Cardiac fibroblast (primary cell): ENCODE measurements around the gene HERC2.
"Not testable (repeated sequence)": the region's sequence is repeated elsewhere in the genome, so short reads cannot be mapped to it uniquely, and the experiment has no call there.

Source experiments
- DNase-seq, 2 donors: peaks; one replicate each; pipeline versions ENCODE4 v3.0.0 to v3.0.0-alpha.2; 2010; ENCODE audit warnings: low read depth in 2 of 2
- H3K4me3 ChIP-seq, 2 donors: replicated peaks in 1 of 2; 1 replicate in 1 of 2; 2 replicates in 1 of 2; pipeline ENCODE4 v1.5.1; 2011; ENCODE audit warnings: low read depth in 2 of 2, low read length in 2 of 2, mild to moderate bottlenecking in 2 of 2, moderate library complexity in 1 of 2
- TF ChIP-seq, protein P1 (sequence below): IDR thresholded peaks from one replicate; pipeline ENCODE4 v1.5.1; 2011; ENCODE audit warnings: low read depth, mild to moderate bottlenecking, low read length, inconsistent platforms

HERC2 gene

DNA sequence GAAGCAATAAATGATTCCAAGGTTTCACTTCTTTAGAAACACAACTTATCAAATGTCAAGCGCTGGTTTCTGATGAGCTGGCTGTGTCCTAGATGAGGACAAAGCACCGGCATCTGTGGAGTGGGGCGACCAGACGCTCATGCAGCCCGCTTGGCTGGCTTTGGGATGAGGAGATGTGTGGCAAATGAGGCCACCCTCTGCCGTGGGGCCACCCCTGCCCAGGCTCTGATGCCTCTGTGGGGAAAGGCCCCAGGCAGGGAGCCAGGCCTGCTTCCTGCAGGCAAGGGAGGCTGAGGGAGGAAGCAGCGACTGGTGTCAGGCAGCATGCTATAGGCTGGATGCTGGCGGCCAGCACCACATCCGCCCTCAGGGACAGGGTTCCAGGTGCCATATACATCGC lies 102.9 kb downstream of the HERC2 start:
- H3K4me3 ChIP-seq = no peak overlapping the region
- DNase-seq = no peak
- TF ChIP-seq, protein P1, sequence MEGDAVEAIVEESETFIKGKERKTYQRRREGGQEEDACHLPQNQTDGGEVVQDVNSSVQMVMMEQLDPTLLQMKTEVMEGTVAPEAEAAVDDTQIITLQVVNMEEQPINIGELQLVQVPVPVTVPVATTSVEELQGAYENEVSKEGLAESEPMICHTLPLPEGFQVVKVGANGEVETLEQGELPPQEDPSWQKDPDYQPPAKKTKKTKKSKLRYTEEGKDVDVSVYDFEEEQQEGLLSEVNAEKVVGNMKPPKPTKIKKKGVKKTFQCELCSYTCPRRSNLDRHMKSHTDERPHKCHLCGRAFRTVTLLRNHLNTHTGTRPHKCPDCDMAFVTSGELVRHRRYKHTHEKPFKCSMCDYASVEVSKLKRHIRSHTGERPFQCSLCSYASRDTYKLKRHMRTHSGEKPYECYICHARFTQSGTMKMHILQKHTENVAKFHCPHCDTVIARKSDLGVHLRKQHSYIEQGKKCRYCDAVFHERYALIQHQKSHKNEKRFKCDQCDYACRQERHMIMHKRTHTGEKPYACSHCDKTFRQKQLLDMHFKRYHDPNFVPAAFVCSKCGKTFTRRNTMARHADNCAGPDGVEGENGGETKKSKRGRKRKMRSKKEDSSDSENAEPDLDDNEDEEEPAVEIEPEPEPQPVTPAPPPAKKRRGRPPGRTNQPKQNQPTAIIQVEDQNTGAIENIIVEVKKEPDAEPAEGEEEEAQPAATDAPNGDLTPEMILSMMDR = no peak

DNA sequence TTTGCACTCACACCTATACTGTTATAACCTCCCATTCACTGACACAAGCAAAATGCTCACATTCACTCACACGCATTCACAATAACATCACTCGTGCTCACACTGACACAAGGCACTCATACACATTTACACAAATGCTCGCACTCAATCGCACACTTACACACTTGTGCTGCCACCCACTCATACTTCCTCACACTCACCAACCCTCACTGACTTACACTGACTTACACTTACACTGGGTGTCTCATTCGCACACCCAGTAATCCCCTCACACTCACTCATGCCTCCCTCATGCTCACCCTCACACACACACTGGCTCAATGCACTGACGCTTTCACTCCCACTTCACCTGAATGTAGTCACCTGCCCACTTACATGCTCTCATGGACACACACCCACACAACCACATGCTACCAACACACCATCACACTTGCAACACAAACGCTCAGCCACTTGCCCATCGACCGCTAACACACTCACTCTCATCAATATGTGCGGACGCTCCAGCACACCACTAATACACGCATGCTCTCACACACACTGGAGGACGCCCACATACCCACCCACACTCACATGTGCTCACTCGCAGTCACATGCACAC lies 104.9 kb downstream of the HERC2 start:
- not testable (repeated sequence) for DNase-seq, H3K4me3 ChIP-seq

DNA sequence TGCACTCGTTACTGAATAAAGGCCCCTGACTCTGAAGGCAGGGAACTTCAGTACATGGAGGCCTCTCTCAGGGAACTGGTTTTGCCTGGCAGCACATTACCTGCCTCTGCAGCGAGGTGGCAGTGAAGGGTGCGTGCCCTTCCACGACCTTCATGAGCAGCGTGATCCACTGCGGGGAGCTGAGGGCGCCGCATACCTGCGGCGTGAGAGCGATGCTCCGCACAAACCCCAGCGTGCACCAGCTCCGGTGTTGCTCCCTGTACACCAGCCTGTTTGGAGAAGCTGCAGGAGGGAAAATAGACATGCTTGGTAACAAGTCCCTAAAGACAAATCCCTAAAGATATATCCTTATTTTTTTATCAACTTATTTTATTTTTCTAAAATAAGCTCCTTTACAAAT lies 106.5 kb downstream of the HERC2 start:
- not testable (repeated sequence) for H3K4me3 ChIP-seq

DNA sequence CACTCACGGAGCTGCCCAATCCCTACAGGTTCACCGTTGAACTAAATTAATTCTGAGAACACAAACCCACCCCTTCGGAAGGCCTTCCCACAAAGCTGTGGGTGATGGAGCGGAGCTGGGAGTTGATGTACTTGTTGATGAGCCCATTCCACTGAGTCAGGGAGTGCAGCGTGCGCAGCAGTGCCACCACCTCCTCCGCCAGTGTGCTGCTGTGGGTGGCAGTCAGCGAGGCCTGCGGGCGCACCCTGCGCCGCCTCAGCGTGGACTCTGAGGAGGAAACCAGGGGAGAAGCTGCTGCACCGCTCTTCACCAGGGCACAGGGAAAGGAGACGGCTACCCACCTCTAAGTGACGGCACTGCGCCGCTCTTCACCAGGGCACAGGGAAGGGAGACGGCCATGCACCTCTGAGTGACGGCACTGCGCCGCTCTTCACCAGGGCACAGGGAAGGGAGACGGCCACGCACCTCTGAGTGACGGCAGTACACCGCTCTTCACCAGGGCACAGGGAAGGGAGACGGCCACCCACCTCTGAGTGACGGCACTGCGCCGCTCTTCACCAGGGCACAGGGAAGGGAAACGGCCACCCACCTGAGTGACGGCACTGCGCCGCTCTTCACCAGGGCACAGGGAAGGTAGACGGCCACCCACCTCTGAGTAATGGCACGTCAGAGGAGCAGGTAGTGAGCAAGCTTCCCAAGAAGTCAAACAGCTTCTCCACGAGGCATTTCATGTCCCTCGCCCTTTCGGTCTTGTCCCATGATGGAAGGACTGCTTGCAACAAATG lies 107.8 kb downstream of the HERC2 start:
- DNase-seq, H3K4me3 ChIP-seq: not testable (repeated sequence)

More for the DNA sequence above, 106.5 kb downstream of the HERC2 start:
- not testable (repeated sequence) for DNase-seq

DNA sequence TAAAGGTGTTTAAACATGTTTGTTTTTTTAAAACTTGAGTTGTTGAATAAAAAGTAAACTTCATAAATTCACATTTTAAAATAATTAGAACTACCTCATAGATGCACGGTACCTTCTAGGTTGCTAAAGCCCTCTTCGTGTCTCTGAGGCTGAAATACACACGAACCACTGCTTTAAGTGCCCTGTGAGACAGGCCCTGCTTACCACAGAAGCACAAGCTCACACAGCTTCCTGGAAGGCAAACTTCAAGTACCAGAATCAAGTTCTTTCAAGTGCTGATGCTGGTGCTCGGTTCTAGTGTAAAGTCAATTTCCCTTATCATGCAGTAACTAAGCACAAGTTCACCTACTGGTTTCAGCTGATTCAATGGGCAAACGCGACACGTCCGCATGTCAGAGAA lies 108.6 kb downstream of the HERC2 start:
- DNase-seq, H3K4me3 ChIP-seq: not testable (repeated sequence)

DNA sequence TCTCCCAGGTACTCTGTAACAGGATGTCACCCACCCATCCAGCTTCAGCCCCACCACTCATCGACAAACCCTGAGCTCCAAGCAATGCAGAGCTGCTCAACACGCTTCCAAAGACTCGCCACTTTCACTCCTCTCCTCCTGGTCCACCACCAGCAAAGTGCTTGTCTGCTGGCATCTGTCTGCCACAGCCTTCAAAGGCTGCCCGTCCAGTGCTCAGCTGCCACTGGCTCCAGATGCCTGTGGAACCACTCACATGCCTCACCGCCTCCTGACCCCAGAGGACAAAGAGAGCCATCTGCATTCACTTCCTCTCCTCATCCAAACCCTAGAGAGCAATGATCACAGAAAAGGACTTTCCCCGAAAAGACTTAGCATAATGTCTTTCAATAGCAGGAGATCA lies 113.4 kb downstream of the HERC2 start:
- TF ChIP-seq, protein P1 = no peak
- H3K4me3 ChIP-seq = no peak overlapping the region
- DNase-seq = no peak

DNA sequence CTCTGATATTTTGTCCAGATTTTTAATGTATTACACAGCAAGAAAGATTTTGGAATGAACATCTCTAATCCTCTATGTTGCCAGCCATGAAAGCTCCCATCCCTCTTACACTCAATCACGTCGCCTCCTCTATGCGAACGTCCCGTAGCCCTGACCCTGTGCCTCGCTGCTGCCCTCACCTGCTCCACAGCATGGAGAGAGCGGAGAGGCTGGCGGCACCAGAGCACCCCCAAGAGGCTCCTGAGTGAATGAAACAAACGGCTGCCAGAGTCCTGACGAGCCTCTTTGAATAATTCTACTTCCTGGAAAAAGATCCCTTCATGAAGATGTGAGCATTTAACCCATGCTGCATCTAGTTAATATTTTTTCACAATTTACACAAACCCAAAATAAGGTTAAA lies 116.3 kb downstream of the HERC2 start:
- H3K4me3 ChIP-seq, DNase-seq: not testable (repeated sequence)

DNA sequence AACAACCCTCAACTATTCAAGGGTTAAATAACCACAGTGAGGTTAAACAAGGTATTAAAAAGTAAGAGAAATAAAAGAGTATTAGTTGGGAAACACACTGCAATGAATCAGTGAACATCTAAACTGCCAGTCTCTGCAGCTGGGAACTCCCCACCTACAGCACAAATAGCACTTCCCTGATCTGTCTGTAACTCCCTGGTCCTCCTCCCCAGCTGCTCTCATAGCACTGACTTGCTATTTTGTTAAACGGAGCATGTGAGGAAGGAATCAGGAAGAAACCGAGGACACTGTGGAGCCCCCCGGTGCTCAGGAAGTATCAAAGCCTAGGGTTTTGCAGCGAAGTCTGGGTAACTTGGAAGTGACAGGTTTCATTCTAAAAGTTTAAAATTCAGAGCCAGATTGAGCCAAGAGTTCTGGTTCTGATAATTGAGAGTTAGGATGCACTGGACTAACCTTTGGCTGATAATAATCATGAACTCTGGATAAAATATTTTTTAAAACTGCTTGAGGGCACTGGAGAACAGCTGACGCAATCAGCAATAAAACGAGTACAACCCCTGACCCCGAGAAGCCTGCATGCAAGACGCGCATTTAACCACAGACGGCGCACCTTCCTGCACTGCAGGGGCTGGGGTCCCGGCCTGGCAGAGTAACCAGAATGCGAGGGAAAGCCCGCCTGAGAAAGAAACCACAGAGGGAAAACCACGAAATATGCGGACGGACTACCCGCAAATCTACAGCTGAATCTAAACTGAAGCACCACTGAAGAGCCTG lies 118.7 kb downstream of the HERC2 start:
- H3K4me3 ChIP-seq, DNase-seq: not testable (repeated sequence)

DNA sequence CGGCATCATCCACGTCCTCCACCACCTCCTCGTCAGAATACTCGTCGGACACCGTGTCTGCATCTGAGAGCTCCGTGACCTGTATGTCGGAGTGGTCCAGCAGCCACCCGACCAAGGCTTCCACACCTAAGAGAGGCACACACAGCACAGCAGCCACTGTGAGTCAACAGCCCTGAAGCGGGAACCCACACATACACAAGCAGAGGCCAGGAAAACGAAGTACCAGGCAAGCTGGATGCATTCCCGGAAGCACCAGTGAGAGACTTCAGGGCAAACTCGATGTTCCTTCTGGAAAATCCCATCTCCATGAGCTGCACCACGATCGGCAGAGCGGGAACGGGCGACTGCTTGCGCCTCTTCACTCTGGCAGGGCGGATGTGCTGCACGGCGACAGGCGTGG lies 119.9 kb downstream of the HERC2 start:
- DNase-seq = not testable (repeated sequence)

DNA sequence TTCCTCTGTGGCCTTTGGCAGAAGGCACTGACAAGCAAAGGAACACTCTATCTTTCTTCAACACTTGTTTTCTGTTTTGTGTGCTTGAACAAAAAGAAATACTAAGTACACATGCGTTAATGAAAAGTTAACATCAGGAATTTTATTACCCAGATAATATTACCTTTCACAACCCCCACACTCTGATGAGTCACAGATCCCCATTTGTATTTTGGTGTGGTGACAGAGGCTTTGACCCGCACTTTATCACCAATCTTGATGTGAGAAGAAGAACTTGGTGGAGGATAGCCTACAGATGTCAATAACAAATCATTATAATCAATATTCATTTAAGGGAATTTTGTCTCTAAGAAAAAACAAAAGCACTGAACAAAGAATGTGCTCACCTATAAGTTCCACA lies 123.8 kb downstream of the HERC2 start:
- H3K4me3 ChIP-seq, DNase-seq: not testable (repeated sequence)

More for the DNA sequence above, 119.9 kb downstream of the HERC2 start:
- not testable (repeated sequence) for H3K4me3 ChIP-seq

DNA sequence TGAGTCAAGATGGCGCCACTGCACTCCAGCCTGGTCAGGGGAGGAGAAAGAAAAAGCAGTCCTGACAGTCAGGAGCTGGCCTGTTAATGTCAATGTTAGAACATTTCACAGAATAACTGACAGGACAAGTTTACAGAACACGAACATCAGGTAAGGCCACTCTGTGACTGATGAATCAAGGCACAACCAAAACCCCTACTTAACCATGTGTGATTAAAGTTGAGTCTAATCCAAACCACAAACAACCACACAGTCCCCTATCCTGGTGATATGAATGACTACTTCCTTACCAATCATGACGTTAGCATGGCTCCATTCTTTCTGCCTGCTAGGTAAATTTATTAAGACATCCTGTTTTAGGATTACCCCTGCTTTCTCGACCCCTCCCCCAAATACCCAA lies 124.3 kb downstream of the HERC2 start:
- not testable (repeated sequence) for DNase-seq, H3K4me3 ChIP-seq

DNA sequence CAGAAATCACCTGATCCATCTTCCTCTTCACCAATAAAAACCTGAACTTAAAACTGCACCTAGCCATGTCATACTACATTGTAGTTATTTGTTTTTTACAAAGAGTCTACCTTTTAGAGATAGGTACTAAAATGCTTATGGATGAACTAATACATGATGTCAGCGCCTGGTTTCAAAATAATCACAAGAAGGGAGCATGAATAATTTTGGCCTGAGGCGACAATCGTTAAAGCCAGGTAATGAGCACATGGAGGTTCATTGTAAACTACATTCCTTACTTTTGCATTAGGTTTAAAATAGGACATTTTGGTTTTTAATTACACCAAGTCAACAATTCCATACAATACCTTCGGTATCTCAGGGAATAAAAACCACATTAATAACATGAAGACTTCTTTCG lies 125.4 kb downstream of the HERC2 start:
- DNase-seq, H3K4me3 ChIP-seq: not testable (repeated sequence)
